Dedifferentiated amniotic fluid mesenchymal stem cell (primary cell): Measurements from ENCODE around the gene CD248.
"Not testable (repeated sequence)": the region's sequence is repeated elsewhere in the genome, so short reads cannot be mapped to it uniquely, and the experiment has no call there.

Source experiments
- DNase-seq: peaks from one replicate; pipeline ENCODE4 v3.0.0-alpha.2; 2016; ENCODE audit errors: extremely low spot score

The CD248 gene

DNA sequence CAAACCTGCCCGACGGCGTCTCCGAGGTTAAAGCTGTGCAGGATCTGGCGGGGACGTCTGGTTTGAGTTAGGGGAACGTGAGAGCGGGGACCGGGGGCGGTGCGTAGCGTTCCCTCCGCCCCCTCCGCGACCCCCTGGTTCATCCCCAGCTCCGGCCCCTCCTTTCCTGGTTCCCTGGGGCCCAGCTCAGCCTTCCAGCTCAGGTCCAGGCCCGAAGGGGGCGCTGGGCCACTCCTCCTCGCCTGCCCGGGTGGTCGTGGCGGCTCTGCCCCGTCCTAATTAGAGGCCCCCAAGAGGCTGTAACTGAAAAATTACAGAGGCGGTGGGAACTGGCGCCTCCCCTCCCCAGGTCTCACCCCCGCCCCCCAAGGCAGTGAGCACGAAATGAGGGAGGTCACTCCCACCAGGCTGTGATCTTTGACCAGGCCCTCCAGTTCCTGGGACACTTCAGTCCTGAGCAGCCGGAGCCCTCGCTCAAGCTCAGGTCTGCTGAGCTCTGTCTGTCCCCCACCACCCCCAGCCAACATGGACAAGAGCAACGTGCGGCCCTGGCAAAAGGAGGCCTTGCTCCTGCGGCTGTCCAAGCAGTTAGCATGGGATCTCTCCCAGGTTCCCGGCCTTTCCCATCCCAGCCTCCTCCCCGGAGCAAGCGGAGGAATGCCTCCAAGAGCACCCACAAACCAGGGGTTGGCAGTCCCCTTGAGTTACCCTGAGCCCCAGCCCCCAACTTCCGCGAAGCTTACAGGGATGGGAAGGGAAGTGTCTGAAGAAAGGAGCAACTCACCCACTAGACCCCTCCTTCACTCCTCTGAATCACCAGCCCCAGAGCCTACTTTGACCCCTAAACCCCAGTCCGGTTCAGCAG is 3.3 kb downstream of the CD248 start:
- DNase-seq = no peak

- DNase-seq = peak; percentile 99
Observed at GRCh38 chr11:66312549-66313320, 4.1 kb downstream of the CD248 start.

- peak; percentile 85 for DNase-seq
Observed at GRCh38 chr11:66311965-66312548, 4.8 kb downstream of the CD248 start.

- no peak for DNase-seq
Observed at GRCh38 chr11:66311470-66311964, 5.3 kb downstream of the CD248 start.

DNA sequence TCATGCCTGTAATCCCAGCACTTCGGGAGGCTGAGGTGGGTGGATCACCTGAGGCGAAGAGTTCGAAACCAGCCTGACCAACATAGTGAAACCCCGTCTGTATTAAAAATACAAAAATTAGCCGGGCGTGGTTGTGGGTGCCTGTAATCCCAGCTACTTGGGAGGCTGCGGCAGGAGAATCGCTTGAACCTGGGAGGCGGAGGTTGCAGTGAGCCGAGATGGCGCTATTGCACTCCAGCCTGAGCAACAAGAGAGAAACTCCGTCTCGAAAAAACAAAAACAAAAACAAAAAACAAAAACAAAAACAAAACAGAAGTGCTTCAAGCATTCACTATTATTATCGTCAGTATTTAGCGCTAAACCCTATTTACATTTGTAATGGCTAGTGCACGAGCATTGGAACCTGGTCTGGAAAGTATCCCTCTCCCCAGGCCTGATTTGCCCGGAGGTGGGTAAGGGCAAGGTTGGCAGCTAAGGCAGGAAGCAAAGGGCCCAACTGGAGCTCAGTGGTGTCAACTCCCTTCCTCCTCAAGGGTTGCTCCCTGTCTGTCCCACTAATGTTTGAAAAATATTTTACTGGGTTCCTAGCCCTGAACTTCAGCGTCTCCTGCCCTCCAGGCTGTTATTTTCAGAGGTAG is 5.9 kb downstream of the CD248 start:
- DNase-seq = not testable (repeated sequence)

DNA sequence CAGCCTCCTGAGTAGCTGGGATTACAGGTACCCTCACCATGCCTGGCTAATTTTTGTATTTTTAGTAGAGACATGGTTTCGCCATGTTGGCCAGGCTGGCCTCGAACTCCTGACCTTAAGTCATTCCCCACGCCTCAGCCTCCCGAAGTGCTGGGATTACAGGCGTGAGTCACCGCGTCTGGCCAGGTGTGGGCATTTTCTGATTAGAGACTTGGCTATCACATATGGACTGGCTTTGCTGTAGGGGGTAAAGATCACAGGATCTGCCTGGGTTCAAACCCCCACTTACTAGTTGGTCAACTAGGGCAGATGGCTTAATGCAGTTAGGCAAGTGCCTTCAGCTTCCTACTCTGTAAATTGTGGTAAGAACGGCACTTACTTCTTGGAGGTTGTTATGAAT is 6.5 kb downstream of the CD248 start:
- DNase-seq = no peak

DNA sequence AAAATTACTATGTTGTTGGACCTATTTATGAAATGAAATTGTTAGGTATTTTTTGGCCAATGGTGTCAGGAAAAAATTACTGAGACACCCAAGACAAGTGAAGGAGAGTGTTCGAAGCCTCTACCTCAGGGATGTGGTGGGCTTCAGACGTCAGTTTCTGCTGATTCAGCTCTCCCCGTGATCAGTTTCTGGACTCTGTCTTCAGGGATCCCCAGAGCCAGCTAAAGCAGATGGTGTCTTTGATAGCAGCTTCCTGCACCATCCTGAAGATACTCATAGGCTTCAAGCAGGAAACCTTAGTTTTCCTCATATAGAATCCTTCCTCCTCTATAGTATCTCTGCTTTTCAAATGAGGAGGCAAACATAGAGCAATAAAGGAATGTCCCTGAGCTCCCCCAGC is 7.4 kb downstream of the CD248 start:
- DNase-seq = no peak

DNA sequence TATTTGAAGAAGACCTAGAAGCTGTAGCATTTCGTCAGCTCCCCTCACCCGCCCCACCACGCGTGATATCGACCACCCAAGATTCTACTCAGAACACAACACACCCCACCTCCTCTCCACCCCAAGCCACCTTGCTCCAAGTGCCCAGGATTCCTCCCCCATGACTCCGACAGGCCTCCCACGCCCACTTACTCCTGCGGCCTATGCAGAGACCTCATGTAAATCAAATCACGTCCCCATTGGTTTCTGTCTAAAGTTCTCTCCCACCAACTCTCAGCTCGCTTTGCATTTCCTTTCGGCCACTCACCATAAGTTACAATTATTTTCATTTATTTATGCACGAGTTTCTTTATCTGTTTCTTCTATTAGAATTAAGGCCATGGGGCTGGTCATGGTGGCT is 14.2 kb downstream of the CD248 start:
- DNase-seq = no peak

DNA sequence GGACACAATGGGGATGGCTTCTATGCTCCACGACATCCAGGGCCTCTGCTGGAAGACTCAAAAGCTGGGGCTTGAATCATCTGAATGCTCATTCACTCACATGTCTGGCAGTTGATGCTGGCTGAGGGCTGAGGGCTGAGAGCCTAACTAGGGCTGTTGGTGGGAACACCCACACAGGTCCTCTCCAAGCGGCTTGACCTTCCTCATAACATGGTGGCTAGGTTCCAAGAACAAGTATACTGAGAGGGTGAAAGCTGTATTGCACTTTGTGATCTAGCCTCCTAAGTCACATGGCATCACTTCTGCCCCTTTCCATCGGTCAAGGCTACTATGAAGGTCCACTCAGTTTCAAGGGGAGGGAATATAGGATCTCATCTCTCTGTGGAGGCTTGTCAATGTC is 17.7 kb downstream of the CD248 start:
- no peak for DNase-seq

DNA sequence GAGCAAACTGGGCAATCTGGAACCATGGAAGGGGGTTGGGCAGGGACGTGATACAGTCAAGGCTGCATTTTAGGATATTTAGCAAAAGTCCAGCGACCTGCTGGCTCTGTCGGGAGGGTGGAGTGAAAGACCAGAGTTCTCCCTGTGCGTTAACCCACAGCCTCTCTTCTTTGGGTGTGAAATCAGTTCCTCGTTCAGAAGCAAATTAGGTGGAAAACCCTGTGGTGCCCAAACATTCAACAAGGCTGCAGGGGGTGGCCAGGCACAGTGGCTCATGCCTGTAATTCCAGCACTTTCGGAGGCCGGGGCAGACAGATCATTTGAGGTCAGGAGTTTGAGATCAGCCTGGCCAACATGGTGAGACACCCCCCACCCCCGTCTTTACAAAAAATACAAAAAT is 19.2 kb downstream of the CD248 start:
- no peak for DNase-seq

GRCh38 chr11:66294626-66295620 is 21.9 kb downstream of the CD248 start:
- DNase-seq = no peak

DNA sequence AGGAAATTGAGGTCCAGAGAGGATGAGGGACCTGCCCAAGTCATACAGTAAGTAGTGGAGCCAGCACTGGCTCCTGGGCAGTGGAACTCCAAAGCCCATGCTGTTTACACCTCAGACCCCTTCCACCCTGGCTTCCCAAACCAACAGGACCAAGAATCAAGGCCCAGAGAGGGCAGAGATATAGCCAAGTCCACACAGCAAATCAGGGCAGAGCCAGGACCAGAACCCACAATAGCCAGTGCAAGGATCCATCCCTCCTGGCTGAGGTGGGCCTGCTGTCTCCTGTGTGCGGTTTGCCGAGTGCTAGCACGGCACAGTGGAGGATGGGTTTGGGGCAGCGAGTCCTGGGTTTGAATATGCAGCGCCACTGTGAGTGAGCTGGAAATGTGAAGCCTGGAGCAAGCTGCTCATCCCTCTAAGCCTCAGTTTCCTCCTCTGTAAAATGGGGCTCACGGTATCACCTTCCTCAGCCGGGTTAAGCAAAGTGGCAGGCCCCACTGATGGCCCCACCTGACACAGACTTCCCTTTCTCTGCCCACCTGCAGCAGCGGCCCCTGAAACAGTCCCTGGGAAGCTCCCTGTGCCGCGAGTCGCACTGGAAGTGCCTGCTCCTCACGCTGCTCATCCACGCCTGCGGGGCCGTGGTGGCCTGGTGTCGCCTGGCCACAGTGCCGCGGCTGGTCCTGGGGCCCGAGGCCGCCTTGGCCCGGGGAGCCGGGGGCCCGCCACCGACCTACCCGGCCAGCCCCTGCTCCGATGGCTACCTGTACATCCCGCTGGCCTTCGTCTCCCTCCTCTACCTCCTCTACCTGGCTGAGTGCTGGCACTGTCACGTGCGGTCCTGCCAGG is 22.8 kb downstream of the CD248 start:
- DNase-seq = no peak

- no peak for DNase-seq
Observed at GRCh38 chr11:66293352-66293751, 23.5 kb downstream of the CD248 start.

DNA sequence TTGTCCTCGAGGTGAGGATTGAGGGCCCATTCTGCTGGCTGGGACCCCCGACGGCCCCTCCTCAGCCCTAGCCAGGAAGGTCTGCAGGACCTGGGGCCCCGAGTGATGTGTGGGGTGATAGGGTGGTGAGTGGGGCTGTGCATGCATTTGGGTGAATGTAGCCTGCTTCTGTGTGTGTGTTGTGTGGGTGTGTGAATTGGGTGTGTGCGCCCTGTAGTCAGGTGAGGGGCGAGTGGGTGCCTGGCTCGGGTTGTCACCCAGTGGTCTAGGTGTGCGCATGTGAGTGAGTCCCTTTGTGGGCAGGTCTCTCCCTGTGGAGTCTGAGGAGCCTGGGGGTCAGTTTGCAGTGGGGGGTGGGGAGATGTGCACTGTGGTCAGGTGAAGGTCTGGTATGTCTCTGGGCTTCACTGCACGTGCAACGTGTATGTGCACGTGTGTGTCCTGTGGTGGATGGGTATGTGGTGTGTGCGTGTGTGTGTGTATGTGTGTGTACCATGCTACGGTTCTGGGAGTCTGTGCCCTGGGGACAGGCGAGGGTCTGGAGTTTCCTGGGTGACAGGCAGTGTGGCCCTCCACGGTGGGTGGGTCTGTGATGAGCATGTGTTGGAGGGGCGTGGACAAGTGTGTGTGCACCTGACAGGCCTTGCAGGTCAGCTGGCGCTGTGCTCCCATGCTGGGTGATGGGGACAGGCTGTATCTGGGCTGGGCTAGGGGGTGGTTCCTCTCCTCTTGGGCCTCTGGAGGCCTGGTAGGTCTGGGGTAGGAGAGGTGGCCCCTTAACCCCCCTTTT is 24.1 kb downstream of the CD248 start:
- no peak for DNase-seq

DNA sequence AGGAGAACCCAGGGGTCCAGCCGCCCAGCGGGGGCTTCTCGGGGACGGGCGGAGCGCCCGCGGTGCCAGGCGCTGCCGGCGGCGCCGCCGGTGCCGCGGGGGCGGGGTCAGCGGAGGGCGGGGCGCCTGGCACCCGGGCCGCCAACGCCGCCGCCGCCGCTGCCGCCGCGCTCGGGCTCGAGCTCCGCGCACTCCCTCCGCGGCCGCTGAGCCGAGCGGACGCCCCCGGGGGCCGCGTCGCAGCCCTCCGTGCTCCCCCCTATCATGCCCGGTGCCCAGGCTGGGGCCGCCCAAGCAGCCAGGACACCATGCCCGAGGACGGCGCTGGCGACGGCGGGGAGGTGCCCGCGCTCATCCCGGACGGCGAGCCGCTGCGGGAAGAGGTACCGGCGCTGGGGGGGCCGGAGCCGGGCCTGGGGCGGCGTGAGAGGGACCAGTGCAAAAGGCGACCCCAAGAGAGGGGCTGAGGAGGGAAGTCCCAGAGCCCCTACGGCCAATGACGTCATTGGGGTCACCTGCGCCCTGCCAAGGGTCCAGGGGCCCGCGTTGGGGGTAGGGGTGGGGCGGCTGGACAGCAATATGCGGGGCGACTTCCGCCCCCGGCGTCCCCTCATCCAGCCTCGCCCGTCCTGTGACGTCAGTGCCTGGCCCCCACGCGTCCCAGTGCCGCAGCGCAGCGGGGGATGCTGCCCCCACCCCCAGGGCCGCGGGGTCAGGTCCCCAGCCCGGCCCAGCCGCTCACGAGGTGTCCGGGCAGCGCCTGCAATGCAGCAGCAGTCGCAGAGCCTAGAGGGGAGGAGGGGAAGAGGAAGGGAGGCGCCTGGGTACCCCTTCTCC is 24.9 kb downstream of the CD248 start, which contains the start of gene TMEM151A:
TMEM151A (plus strand) TSS at position 189 of the 837 bp plus-strand sequence; CDS start at position 309, 120 bp downstream.
- no peak for DNase-seq

GRCh38 chr11:66291303-66291705 is 25.5 kb downstream of the CD248 start:
- no peak for DNase-seq

DNA sequence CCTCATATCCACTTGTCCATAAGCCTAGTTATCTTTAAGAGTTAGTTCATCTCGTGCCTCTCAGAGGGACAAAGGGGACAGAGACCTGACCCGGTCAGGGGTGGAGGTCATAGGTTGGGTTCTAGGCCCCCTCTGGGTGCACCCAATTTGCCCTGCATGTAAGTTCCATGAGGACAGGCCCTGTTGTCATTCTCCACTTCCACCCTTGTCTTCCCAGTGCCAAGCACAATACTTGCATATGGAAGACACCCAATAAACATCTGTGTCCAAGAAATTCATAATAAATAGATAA is 26.6 kb downstream of the CD248 start:
- no peak for DNase-seq
